Endothelial cell of umbilical vein (primary cell): ENCODE data around the gene FABP2.
"Not testable (repeated sequence)": the region's sequence is repeated elsewhere in the genome, so short reads cannot be mapped to it uniquely, and the experiment has no call there.

Experiments
- EZH2 ChIP-seq: IDR thresholded peaks from 2 replicates; pipeline ENCODE4 v1.6.1; 2012; ENCODE audit warnings: borderline replicate concordance, low read depth, mild to moderate bottlenecking, moderate library complexity, low read length, inconsistent platforms; ENCODE audit not compliant: severe bottlenecking
- JUN ChIP-seq: IDR thresholded peaks from 2 replicates; pipeline ENCODE4 v1.6.1; 2011; ENCODE audit warnings: borderline replicate concordance, low read depth; ENCODE audit not compliant: insufficient read length, insufficient read depth
- MYC ChIP-seq: IDR thresholded peaks from one replicate; pipeline ENCODE4 v1.6.1; 2011; ENCODE audit warnings: mild to moderate bottlenecking, low read depth, low read length
- POLR2A ChIP-seq: IDR thresholded peaks from 2 replicates; pipeline ENCODE4 v1.6.1; 2012; ENCODE audit warnings: low read depth, mild to moderate bottlenecking, control low read depth, low read length
- POLR2AphosphoS5 ChIP-seq: IDR thresholded peaks from 2 replicates; pipeline ENCODE4 v1.6.1; 2012; ENCODE audit warnings: low read depth, mild to moderate bottlenecking, control low read depth, low read length, moderate library complexity; ENCODE audit not compliant: insufficient read depth
- TF ChIP-seq, protein P1 (sequence below), 2 donors: IDR thresholded peaks; 1 replicate in 1 of 2; 2 replicates in 1 of 2; pipeline ENCODE4 v1.5.1; 2011; ENCODE audit warnings: low read length in 2 of 2, mild to moderate bottlenecking in 2 of 2, moderate library complexity in 2 of 2, control low read depth in 1 of 2, inconsistent platforms in 1 of 2, low read depth in 1 of 2; ENCODE audit not compliant: insufficient read depth in 1 of 2; ENCODE audit errors: extremely low read depth in 1 of 2

- TF ChIP-seq, protein P1, sequence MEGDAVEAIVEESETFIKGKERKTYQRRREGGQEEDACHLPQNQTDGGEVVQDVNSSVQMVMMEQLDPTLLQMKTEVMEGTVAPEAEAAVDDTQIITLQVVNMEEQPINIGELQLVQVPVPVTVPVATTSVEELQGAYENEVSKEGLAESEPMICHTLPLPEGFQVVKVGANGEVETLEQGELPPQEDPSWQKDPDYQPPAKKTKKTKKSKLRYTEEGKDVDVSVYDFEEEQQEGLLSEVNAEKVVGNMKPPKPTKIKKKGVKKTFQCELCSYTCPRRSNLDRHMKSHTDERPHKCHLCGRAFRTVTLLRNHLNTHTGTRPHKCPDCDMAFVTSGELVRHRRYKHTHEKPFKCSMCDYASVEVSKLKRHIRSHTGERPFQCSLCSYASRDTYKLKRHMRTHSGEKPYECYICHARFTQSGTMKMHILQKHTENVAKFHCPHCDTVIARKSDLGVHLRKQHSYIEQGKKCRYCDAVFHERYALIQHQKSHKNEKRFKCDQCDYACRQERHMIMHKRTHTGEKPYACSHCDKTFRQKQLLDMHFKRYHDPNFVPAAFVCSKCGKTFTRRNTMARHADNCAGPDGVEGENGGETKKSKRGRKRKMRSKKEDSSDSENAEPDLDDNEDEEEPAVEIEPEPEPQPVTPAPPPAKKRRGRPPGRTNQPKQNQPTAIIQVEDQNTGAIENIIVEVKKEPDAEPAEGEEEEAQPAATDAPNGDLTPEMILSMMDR (IDR thresholded peaks at IDR 0.05; ENCODE audit: extremely low read depth in 1 of 2, insufficient read depth in 1 of 2, low read depth in 1 of 2, low read length in 2 of 2), result not testable (repeated sequence)
- TF ChIP-seq POLR2A, POLR2AphosphoS5, EZH2, JUN, MYC: not testable (repeated sequence)
Measured at GRCh38 chr4:119366802-119367201, 44.9 kb upstream of the FABP2 start.
